GM12865 (cell line): Measurements from ENCODE around the gene LMF2.

Experiments used
- DNase-seq: peaks from one replicate; pipeline ENCODE4 v3.0.0; 2010; ENCODE audit warnings: low read depth
- H3K4me3 ChIP-seq: 2 replicates; pipeline ENCODE4 v1.5.1; 2011; ENCODE audit warnings: mild to moderate bottlenecking, low read depth, low read length, control low read depth
- TF ChIP-seq, protein P1 (sequence below): IDR thresholded peaks from 2 replicates; pipeline ENCODE4 v1.5.1; 2011; ENCODE audit warnings: low read length, control low read depth, low read depth, inconsistent platforms; ENCODE audit not compliant: insufficient read depth; ENCODE audit errors: missing control alignments

LMF2 gene

GRCh38 chr22:50505276-50505775 is 2.2 kb downstream of the LMF2 start:
- no peak overlapping the region for H3K4me3 ChIP-seq
- TF ChIP-seq, protein P1, sequence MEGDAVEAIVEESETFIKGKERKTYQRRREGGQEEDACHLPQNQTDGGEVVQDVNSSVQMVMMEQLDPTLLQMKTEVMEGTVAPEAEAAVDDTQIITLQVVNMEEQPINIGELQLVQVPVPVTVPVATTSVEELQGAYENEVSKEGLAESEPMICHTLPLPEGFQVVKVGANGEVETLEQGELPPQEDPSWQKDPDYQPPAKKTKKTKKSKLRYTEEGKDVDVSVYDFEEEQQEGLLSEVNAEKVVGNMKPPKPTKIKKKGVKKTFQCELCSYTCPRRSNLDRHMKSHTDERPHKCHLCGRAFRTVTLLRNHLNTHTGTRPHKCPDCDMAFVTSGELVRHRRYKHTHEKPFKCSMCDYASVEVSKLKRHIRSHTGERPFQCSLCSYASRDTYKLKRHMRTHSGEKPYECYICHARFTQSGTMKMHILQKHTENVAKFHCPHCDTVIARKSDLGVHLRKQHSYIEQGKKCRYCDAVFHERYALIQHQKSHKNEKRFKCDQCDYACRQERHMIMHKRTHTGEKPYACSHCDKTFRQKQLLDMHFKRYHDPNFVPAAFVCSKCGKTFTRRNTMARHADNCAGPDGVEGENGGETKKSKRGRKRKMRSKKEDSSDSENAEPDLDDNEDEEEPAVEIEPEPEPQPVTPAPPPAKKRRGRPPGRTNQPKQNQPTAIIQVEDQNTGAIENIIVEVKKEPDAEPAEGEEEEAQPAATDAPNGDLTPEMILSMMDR, result no peak
- DNase-seq, result peak; percentile 9

GRCh38 chr22:50504369-50505211 is 2.9 kb downstream of the LMF2 start:
- H3K4me3 ChIP-seq, result no peak overlapping the region
- DNase-seq, result peak; percentile 4
- TF ChIP-seq, protein P1, result no peak

DNA sequence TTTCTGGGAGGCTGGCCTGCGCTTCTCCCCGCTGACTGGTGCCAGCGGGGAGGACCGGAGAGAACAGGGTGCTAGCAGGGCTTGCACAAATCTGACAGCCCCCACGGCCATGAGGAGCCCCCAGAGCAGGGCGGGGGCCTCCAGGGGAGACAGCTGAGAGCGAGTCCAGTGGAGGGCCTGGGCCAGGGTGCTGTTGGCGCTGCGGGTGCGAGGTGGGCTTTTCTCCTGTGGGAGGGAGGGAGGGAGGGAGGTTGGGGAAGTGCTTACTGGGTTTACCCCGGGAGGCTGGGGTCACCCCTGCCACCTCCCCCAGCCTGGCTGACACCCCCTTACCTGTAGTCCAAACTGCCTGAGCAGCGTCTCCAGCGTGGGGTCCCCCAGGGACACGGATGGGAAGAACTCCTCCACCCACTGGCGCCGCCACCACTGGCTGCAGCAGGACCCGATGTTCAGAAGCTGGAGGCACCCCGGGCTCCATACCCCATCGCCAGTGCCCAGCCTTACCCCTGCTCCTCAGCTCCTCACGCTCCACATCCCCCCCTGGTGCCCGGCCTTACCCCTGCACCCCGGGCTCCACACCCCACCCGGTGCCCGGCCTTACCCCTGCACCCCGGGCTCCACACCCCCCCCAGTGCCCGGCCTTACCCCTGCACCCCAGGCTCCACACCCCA is 3.9 kb downstream of the LMF2 start:
- TF ChIP-seq, protein P1, result peak; percentile 11
- peak; percentile 12 for DNase-seq
- no peak overlapping the region for H3K4me3 ChIP-seq

GRCh38 chr22:50502628-50503474 is 4.7 kb downstream of the LMF2 start:
- DNase-seq, result no peak
- TF ChIP-seq, protein P1, result no peak

GRCh38 chr22:50502096-50502495 is 5.4 kb downstream of the LMF2 start:
- TF ChIP-seq, protein P1, result no peak
- DNase-seq, result no peak

More at GRCh38 chr22:50502628-50503474, 4.7 kb downstream of the LMF2 start:
- H3K4me3 ChIP-seq, result no peak overlapping the region

GRCh38 chr22:50500452-50500851 is 7.0 kb downstream of the LMF2 start:
- TF ChIP-seq, protein P1, result no peak
- DNase-seq, result no peak
- no peak overlapping the region for H3K4me3 ChIP-seq

More at GRCh38 chr22:50502096-50502495, 5.4 kb downstream of the LMF2 start:
- H3K4me3 ChIP-seq, result no peak overlapping the region
